GM23338 (cell line): Measurements from ENCODE around the gene MBD1.

Experiments used
- CTCF ChIP-seq, 2 experiments: fragments of 200-600 bp in 1 of 2; sonication (generic) in 1 of 2; conservative IDR thresholded peaks; 2 replicates each; pipeline versions ENCODE4 v1.5.1 to v1.6.1; 2016 to 2017; ENCODE audit warnings: antibody characterized with exemption in 2 of 2, low read depth in 2 of 2, mild to moderate bottlenecking in 2 of 2, moderate library complexity in 1 of 2
- REST ChIP-seq: IDR thresholded peaks from one replicate; pipeline ENCODE4 v1.6.1; 2018; ENCODE audit warnings: antibody characterized with exemption; ENCODE audit not compliant: unreplicated experiment

- TF ChIP-seq CTCF (conservative IDR thresholded peaks at IDR 0.05; ENCODE audit: low read depth in 2 of 2) (no peak), REST (no peak)
Observed at GRCh38 chr18:50327983-50328382, 46.7 kb upstream of the MBD1 start.
